ENCODE measurements around the gene PCBD1.

GRCh38 chr10:70902661-70903261 lies 14.4 kb upstream of the PCBD1 start:
- TF ChIP-seq CTCF (IDR thresholded peaks at IDR 0.05) (no peak), ESRRA (IDR thresholded peaks at IDR 0.05; ENCODE audit: borderline replicate concordance, low read length) (no peak), BHLHE40 (IDR thresholded peaks at IDR 0.05; ENCODE audit: low read depth, low read length) (no peak), POLR2AphosphoS2 (conservative IDR thresholded peaks at IDR 0.05; ENCODE audit: low read length) (no peak), RNF2 (IDR thresholded peaks at IDR 0.05; ENCODE audit: borderline replicate concordance, low read depth) (no peak), SREBF2 (IDR thresholded peaks at IDR 0.05) (no peak)
